ENCODE results near the gene STUB1.
A peak's percentile ranks its signal among the peaks of the same experiment; 100 is the strongest.

Gene STUB1

DNA sequence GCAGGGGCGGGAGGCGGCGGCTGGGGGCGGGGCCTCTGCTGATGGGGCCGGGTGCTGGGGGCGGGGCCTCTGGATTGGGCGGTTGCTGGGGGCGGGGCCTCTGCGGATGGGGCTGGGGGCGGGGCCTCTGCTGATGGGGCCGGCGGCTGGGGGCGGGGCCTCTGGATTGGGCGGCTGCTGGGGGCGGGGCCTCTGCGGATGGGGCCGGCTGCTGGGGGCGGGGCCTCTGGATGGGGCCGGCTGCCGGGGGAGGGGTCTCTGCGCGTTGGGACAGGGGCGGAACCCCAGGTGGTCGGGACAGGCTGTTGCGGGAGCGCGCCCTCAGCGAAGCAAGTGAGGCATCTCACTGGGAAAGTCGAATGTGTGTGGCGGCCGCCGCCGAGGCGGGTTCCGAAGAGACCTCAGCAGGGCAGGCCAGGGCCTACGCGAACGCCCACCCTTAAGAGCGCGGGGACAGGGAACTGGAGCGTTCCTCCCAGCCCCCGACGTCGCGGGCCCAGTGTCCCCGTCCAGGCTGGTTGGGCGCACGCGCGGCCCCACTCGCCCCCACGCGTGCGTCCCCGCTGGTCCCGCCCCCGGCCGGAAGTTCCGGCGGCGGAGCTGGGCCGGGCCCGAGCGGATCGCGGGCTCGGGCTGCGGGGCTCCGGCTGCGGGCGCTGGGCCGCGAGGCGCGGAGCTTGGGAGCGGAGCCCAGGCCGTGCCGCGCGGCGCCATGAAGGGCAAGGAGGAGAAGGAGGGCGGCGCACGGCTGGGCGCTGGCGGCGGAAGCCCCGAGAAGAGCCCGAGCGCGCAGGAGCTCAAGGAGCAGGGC lies at the start of gene STUB1:
Gene STUB1 (plus strand): TSS at position 597 of the 811 bp plus-strand sequence. CDS start 116 bp downstream, at position 713.
- DNase-seq = peak; percentile 87

DNA sequence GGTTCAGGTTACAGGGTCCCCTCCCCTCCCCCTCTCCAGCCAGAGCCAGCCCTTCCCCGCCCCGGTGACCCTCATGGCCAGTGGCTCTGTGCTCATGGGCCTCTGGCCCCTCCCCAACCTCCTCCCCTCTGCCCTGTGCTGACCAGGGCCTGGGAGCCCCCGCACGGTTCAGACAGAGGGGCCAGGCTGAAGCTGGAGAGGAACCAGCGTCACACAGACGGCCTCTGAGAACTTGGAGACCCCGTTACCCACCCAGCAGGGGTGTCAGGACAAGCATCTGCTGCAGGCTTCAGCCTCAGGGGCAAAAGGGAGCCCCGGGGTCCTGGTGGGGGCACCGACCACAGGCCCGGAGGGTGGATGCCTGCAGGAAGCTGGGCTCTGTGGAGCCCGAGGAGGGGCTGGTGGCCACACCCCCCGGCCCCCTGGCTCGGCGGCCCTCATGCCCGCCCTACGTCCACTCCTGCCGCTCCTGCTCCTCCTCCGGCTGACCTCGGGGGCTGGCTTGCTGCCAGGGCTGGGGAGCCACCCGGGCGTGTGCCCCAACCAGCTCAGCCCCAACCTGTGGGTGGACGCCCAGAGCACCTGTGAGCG lies 49.3 kb upstream of the STUB1 start, which contains the start of gene WFIKKN1:
Gene WFIKKN1 (plus strand): TSS at position 171 of the 591 bp plus-strand sequence. CDS start 269 bp downstream, at position 440.
- no peak for DNase-seq

GRCh38 chr16:631808-632358 lies 48.3 kb upstream of the STUB1 start:
- DNase-seq = no peak

DNA sequence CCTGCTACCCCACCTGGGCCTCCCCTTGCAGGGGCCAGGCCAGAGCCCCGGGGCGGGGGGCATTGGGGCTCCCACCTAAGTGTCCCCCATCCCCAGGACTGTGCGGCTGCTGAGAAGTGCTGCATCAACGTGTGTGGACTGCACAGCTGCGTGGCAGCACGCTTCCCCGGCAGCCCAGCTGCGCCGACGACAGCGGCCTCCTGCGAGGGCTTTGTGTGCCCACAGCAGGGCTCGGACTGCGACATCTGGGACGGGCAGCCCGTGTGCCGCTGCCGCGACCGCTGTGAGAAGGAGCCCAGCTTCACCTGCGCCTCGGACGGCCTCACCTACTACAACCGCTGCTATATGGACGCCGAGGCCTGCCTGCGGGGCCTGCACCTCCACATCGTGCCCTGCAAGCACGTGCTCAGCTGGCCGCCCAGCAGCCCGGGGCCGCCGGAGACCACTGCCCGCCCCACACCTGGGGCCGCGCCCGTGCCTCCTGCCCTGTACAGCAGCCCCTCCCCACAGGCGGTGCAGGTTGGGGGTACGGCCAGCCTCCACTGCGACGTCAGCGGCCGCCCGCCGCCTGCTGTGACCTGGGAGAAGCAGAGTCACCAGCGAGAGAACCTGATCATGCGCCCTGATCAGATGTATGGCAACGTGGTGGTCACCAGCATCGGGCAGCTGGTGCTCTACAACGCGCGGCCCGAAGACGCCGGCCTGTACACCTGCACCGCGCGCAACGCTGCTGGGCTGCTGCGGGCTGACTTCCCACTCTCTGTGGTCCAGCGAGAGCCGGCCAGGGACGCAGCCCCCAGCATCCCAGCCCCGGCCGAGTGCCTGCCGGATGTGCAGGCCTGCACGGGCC lies 47.5 kb upstream of the STUB1 start:
- DNase-seq = no peak

DNA sequence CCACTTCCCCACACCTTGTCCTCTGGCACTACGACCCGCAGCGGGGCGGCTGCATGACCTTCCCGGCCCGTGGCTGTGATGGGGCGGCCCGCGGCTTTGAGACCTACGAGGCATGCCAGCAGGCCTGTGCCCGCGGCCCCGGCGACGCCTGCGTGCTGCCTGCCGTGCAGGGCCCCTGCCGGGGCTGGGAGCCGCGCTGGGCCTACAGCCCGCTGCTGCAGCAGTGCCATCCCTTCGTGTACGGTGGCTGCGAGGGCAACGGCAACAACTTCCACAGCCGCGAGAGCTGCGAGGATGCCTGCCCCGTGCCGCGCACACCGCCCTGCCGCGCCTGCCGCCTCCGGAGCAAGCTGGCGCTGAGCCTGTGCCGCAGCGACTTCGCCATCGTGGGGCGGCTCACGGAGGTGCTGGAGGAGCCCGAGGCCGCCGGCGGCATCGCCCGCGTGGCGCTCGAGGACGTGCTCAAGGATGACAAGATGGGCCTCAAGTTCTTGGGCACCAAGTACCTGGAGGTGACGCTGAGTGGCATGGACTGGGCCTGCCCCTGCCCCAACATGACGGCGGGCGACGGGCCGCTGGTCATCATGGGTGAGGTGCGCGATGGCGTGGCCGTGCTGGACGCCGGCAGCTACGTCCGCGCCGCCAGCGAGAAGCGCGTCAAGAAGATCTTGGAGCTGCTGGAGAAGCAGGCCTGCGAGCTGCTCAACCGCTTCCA lies 46.7 kb upstream of the STUB1 start:
- DNase-seq = no peak

DNA sequence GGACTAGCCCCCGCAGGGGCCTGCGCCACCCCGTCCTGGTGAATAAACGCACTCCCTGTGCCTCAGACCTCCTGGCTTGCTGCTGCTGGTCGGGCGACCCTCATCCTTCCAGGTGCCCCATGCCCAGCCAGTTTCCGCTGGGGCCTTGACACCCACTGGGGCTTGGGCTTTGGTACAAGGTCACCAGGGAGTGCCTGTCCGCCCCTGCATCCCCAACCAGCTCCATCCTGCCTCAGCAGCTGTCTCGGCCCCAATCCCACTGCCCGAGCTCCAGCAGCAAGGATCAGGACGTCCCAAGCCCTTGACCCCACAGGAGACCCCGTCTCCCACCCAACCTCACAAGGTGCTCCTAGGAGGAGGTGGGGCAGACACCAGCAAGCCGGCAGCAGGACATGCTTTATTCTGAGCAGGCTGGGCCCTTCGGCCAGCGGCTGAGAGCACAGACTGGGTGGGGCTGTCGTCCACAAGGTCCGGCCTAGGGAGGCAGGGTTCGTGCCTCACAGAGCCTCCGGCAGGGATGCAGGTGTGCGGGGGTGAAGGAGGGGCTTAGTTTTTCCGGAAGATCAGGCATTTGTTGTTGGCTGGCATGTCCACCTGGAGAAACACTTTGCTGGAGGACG lies 46.0 kb upstream of the STUB1 start:
- no peak for DNase-seq

DNA sequence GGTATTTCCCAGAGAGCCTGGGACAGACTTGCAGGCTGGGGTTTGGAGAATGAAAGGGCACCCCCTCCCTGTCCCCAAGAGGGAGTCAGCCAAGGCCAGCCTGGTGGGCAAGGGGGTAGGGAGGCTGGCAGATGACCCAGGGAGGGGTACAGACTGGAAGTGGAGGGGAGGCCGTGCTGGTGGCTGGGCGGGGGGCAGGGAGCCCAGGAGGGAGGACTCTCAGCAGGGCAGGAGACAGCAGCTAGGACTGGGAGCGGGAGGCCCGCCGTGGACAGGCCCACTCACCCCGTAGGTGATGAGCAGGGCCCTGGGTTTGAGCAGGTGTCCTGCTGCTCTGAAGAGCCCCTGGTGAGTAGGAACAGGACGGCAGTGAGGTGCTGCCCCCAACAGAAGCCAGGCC lies 45.2 kb upstream of the STUB1 start:
- no peak for DNase-seq

DNA sequence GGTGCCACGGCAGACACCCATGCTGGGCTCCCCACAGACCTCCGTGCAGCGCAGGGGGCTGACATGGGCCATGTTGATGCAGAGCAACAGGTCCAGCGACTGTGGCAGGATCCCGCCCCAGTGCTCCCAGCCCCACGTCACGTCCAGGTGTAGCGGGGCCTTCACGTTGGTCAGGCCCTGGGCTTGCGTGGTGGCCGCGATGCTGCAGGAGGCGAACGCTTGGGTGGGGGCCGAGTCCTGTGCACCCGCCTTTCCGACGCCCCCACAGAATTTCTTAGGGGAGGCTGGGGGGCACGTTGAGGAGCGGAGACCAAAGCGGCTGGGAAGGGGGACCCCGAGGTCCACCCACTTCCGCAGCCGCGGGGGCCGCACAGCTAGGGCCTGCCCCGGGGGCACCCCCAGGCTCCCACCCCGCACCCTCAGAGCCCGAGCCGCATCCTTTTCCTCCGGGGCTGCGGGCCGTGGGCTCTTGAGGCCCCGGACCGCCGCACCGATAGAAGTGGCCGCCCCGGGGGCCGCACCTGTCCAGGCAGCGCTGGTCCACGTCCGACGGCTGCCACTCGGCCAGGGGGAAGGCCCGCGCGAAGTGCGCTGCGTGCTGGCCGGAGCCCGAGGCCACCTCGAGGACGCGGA lies 44.5 kb upstream of the STUB1 start:
- DNase-seq = no peak

GRCh38 chr16:636206-637080 lies 43.8 kb upstream of the STUB1 start, which contains the start of gene METTL26:
Gene METTL26, minus strand, starts transcription at chr16:636305. Its CDS starts 15 bp downstream, at chr16:636290.
- DNase-seq = peak; percentile 91

DNA sequence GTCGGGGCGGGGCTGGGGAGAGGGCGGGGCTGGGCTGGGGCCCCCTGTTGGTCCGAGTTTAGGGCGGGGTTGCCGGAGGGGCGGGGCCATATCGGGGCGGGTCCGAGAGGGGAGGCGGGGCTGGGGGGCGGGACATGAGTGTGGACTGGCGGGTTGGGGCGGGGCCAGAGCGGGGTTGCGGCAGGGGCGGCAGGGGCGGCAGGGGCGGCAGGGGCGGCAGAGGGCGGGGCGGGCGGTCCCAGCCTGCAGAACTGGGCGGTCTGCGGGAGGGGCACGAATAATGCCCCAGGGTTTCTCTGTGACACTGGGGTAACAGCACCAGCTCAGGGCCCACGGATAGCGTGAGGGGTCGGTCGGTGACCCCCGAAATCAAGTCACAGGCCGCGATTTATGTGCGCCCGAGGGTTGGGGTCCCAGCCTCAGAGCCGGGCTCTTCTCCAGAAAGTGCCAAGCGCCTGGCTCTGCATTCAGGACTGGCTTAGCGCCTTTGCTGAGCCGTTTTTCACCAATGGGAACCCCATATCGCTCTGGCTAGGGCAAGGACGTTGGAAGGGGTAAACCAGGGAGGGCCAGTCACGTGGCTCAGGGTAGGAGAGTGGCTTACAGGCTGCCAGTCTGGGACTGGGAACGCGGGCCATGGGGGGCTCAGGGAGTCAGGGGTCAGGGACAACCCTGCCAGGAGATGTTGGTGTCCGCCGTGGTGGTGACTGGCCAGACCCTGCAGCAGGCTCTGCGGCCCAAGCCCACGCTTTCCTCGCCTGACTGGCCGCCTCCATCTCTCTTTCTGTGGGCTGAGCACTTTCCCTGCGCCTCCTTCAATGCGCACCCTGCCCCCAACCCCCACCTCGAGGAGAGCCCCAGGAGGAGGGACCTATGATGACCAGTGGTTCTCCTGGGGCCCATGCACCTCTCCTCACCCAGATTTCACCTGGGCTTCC lies 42.9 kb upstream of the STUB1 start:
- peak; percentile 88 for DNase-seq

GRCh38 chr16:638034-638543 lies 42.1 kb upstream of the STUB1 start:
- DNase-seq = no peak

DNA sequence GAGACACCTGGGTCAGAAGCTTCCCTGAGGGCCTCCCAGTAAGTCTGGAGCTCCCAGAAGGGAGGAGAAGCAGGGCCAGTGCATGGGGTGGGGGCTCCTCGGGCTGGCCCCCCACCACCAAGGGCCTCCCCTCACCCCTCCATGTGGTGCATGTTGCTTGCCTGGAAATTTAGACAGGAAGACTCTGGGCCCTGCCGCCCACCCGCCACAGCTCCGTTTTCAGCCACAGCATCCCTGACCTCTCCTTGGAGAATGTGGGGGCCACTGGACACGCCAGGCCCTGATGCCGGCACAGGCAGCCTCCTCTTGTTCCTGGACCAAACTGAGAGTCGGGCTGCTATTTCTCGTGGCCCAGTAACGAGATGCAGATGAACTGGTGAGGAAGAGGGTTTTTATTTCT lies 41.4 kb upstream of the STUB1 start:
- DNase-seq = no peak

- no peak for DNase-seq
Observed at GRCh38 chr16:640614-641013, 39.6 kb upstream of the STUB1 start.

GRCh38 chr16:641326-642188 lies 38.7 kb upstream of the STUB1 start, which contains the start of gene MCRIP2:
Gene MCRIP2, plus strand, starts transcription at chr16:641828. Its CDS starts 164 bp downstream, at chr16:641992.
- DNase-seq = peak; percentile 55

- no peak for DNase-seq
Observed at GRCh38 chr16:642189-643049, 37.8 kb upstream of the STUB1 start.

DNA sequence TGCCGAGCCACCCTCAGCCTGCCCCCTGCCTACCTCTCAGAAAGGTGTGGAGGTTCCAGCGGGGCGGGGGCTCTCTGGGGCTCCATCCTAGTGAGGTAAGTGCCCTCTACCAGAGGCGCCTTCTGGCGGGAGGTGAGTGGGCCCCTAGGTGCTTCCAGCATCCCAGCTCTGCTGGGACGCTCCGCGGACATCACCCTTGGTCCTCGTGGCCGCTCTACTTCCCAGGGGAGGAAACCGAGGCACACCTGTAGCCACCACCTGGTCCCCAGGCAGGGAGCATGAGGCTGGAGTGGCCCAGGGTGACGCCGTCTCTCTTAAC lies 37.2 kb upstream of the STUB1 start:
- DNase-seq = no peak

GRCh38 chr16:644556-644955 lies 35.7 kb upstream of the STUB1 start:
- no peak for DNase-seq

Measured in NCI-H2227 treated with DMSO at 0.1 percent for 48 hours (cell line).